AG04449 (cell line): ENCODE measurements around the gene GPR3.

Source experiments
- CTCF ChIA-PET: fragments of 350-600 bp; formaldehyde crosslinking; extraction: SDS; loops from one replicate; lab custom pipeline; 2021; ENCODE audit warnings: antibody characterized with exemption; lab: Yijun Ruan, JAX
- POLR2A ChIA-PET: fragments of 400-600, 350-600 bp; formaldehyde crosslinking; extraction: SDS; loops from one replicate; lab custom pipeline; 2020; ENCODE audit warnings: antibody characterized with exemption, inconsistent platforms; lab: Yijun Ruan, JAX
- DNase-seq: peaks from one replicate; pipeline ENCODE4 v3.0.0-alpha.2; 2010; ENCODE audit warnings: low read depth, low spot score
- H3K4me3 ChIP-seq: 2 replicates; pipeline ENCODE4 v1.5.1; 2011; ENCODE audit warnings: low read depth, mild to moderate bottlenecking, control low read depth, low read length
- CTCF ChIP-seq: IDR thresholded peaks from one replicate; pipeline ENCODE4 v1.5.1; 2011; ENCODE audit warnings: mild to moderate bottlenecking, moderate library complexity, low read length, control low read depth, inconsistent platforms; ENCODE audit not compliant: insufficient read depth; ENCODE audit errors: missing control alignments

The GPR3 gene

GRCh38 chr1:27361044-27361402, 31.4 kb upstream of the GPR3 start:
- H3K4me3 ChIP-seq: no peak overlapping the region
- ChIA-PET CTCF (interaction anchor here (1.6 to 10.4 kb wide), 3 partner anchors 7 to 28 kb away, joined by 5 to 187 read pairs (median 9); no protein-coding TSS in a partner anchor), POLR2A (no interaction called here)
- no peak for DNase-seq
- no peak for TF ChIP-seq CTCF

- ChIA-PET CTCF (interaction anchor here (1.0 to 10.4 kb wide), 8 partner anchors 8 to 246 kb away, joined by 3 to 187 read pairs (median 6); no protein-coding TSS in a partner anchor), POLR2A (interaction anchor here (0.6 to 0.7 kb wide), 3 partner anchors 10 to 12 kb away, joined by 3 read pairs; no protein-coding TSS in a partner anchor)
- DNase-seq: no peak
- H3K4me3 ChIP-seq: no peak overlapping the region
- no peak for TF ChIP-seq CTCF
Measured at GRCh38 chr1:27361553-27361952, 30.9 kb upstream of the GPR3 start.

- no peak for TF ChIP-seq CTCF
- CTCF ChIA-PET: interaction anchor here (1.4 to 10.4 kb wide), 9 partner anchors 10 to 244 kb away, joined by 3 to 187 read pairs (median 26); partner anchors contain the start of gene GPR3
- DNase-seq: no peak
- POLR2A ChIA-PET: no interaction called here
- no peak overlapping the region for H3K4me3 ChIP-seq
Measured at GRCh38 chr1:27363766-27364695, 28.4 kb upstream of the GPR3 start.

GRCh38 chr1:27364696-27365371, 27.6 kb upstream of the GPR3 start:
- no peak for TF ChIP-seq CTCF
- DNase-seq: no peak
- peak overlapping the region; percentile 52 for H3K4me3 ChIP-seq
- CTCF ChIA-PET: interaction anchor here (0.7 to 10.4 kb wide), 27 partner anchors 11 to 305 kb away, joined by 3 to 187 read pairs (median 7); partner anchors contain the start of genes GPR3 and SYTL1
- POLR2A ChIA-PET: interaction anchor here (0.9 to 2.3 kb wide), 7 partner anchors 9 to 253 kb away, joined by 3 to 31 read pairs (median 5); no protein-coding TSS in a partner anchor

GRCh38 chr1:27365372-27366112, 26.9 kb upstream of the GPR3 start:
- ChIA-PET CTCF (interaction anchor here (0.7 to 10.4 kb wide), 34 partner anchors 12 to 319 kb away, joined by 3 to 187 read pairs (median 6); partner anchors contain the start of genes CD164L2, GPR3, IFI6 and SYTL1), POLR2A (interaction anchor here (0.9 to 2.3 kb wide), 7 partner anchors 9 to 253 kb away, joined by 3 to 31 read pairs (median 5); no protein-coding TSS in a partner anchor)
- no peak for TF ChIP-seq CTCF
- peak; percentile 42 for DNase-seq
- H3K4me3 ChIP-seq: peak overlapping the region; percentile 63
